ENCODE results near the gene GFOD1.

Gene GFOD1

DNA sequence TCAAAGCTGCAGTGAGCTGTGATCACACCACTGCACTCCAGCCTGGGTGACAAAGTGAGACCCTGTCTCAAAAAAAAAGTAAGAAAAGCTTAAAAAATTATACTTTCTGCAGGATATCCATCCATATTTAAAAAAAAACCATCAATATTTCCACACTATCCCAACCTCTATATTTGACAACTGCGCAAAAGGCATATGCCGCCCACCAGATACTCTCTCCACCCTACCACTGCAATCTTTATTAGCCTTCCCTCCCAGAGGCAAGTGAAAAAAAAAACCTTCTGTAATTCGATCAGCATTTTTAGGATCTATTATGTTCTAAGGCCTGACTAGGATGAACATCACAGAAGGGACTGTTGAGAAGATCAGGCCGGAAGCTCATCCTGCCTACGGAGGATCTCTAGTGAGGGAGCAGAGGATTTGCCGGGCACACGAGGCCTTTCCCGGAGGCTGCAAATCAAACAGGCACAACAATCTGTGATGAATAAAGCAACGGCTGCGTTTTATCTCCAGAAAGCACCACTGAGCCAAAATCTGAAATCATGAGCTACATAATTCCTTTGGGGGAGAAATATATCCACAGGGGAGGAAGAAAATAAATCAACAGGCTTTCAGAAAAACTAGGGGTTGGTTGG lies 65.9 kb downstream of the GFOD1 start:
- DNase-seq: no peak

DNA sequence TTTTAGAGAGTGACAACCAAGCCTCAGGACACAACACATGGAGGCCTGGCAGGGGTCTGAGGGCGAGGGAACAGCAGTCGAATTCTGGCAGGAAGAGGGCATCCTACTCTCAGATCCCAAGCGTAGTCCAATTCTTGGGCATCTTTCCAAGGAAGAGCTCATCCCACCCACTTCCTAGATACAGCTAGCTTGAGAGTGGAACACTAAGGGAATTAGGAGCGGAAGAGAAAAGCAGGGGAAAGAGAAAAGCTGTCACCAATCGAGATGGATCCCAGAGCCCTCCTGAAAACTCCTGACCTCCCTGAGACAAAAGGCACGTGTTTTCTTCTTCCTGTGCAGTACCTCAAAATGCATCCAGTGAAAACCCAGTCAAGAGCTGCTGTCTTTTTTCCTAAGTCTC lies 67.1 kb downstream of the GFOD1 start:
- DNase-seq: no peak

DNA sequence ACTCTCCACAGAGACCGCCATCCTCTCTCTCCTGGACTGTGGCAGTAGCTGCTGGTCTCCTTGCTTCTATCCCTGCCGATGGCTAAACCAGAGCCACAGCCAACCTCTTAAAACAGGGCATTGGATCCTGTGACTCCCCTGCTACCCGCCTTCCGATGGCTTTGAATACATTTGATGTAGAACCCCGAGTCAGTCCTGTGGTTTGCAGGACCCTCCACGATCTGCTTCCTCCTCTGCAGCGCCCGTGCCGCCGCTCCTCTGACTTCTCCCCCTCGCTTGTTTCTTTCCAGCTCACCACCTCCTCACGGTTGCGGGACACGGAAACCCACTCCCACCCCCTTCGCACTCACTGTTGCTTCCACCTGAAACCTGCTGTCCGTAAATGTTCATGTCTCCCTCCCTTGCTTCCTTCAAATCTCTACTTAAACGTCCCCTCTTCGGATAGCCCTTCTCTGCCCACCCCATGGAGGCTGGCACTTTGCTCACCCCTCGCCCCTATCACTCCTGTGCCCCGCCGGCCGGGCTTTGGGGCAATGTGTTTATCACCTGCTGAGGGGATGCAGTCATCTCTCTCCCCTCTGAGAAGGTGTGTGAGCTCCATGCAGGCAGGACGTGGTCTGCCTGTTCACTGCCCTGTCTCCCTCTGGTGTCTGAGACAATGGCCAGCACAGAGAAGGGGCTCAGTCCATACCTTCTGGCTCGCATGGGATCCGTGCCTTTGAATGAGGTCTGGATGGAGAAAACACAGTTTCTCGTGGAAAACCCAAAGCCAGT lies 67.8 kb downstream of the GFOD1 start:
- DNase-seq: no peak

DNA sequence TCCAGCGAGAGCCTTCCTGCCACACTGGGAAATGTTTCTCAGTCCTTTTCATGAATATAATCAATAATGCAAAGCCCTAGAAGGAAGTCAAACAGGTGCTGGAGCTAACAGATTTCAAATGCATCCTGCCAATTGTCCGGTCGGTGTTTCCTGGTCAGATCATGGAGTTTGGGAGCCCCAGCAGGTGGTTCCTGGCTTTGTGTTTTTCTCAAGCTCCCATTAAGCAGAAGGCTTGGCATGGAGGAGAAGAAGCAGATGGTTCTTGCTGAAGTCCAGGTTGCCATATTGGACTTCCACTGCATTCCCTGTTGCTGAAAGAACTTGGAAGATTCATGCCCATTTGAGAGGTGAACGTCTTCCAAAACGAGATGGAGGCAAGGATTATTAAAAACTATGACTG lies 68.6 kb downstream of the GFOD1 start:
- no peak for DNase-seq

DNA sequence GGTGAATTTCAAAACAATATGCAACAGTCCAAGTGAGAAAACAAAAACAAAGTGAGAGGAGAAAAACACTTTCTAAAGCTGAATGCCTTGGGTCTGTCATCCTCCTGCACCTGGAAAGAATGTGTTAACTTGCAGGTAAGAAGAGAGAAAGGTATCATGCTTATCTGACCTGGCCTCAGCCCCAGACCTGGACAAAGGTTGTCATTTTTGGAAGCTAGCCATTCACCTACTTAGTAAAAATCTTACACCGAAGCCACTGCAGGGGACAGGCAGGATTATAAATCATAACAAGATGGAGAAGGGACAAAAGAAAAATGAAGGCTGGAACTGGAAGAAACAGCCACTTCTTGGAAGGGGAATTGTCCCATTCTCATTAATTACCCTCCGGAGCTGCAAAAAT lies 69.4 kb downstream of the GFOD1 start:
- DNase-seq: no peak

DNA sequence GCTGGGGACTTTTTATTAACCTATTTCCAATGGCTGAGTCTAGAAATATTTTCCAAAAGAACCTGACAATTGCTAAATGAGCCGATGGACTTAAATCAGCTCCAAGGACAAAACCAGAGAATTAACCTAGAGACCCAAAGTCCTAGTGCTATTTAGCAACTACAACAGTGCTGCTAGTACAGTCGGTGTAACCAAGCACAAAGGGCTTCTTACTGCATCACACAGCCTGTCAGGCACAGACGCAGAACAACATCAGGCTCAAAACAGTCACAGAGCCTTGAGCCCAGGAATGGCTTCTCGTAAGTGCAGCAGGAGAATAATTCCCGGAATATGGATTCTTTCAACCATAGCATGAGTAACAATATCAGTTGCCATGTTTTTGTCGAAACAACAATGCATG lies 70.0 kb downstream of the GFOD1 start:
- DNase-seq: no peak

DNA sequence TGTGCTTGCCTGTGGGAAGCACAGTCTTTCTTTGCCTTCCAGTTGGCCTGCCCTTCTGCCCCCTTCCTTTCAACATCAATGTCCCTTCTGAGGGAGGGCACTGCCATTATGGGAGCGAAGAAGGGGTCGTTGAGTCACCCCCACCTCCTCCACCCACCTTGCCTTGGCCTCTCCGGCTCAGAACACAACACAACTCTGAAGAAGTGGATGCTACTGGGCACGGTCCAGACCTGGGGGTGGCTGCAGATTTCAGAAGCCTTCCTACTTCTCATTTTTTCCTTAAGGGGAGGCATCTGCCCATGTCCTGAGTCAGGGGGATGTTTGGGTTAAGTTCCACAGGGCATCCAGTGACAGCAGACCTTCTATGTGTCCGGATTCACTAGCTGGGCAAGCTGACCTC lies 72.1 kb downstream of the GFOD1 start:
- no peak for DNase-seq

DNA sequence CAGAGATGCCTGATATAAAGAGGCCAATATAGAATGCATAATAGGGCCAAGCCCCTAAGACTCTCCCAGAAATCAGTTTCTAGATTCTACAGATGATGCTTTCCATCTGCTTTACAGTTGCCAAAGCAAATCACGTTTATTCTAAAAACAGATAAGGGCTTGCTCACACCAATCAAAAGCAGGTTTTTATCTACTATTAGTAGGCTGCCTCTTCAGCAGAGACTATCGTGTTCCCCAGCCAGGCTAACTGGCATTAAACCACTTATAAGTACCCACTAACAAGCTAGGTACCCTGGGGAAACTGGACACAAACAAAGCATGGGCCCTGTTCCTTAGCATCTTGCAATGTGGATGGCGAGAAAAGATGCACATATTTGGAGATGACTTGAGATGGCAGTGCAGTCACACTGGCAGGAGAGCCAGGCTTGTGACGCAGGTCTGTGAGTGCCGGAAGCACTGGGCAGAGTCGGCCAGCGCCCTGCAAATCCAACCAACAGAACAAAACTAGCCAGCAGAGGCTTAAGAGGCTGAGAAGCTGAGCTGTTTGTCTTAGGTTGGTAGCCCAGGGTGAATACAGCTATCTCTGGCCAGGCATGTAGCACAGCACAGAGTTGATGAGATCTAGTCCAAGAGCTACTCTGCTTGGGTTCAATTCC lies 73.4 kb downstream of the GFOD1 start:
- DNase-seq: no peak

DNA sequence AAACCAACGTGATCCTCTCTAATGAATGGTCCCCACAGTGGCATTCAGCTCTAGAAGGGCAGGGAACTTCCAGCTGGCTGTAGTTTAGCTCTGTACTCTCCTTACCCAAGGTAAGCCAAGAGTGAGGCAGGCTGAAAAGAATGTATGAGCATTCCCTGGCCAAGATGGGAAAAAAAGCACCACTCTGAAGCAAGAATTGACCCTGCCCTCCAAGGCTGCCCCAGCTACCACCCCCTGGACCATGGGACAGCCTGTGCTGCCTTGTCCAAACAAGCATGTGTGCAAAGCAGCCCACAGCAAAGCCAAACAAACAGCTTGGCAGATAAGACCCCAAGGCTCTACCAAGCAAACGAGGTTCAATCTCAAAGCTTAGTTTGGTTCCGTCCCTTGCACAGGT lies 73.9 kb downstream of the GFOD1 start:
- DNase-seq: no peak

DNA sequence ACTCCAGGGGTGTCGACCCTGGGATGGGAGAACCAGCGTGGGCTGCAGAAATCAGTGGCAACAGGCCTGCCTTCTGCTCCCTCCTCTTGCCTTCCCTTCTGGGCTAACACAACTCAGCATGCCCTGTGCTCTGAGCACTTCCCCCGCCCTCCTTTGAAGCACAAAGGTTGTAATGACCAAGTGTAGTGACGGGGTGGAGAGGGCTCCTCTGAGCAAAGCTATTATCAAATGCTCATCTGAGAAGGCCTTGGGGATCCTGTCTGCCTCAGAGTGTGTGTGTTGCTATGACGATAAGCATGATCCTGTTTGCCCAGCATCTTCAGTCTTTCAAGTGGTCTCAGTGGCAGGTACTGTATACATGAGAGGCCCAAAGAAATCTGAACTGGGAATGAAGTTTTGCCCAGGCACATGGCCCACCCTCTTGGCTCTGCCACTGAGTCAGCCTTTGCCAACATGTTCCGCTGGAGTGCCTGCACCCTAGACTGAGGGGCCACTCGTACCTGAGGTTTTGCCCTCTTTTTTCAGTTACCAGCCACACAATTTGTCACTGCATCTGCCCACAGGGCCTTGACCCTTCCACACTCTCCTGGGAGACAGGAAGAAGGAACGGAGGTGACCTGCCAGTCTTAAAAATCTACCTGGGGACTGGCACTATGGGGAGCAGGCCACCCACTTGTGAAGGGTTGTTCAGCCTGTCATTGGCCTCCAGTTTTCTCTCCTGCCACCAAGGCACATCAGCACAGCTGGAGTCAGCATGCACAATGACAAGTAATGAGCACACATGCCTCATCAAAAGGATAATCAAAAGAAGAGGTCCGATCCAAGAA lies 74.5 kb downstream of the GFOD1 start:
- peak; percentile 77 for DNase-seq

DNA sequence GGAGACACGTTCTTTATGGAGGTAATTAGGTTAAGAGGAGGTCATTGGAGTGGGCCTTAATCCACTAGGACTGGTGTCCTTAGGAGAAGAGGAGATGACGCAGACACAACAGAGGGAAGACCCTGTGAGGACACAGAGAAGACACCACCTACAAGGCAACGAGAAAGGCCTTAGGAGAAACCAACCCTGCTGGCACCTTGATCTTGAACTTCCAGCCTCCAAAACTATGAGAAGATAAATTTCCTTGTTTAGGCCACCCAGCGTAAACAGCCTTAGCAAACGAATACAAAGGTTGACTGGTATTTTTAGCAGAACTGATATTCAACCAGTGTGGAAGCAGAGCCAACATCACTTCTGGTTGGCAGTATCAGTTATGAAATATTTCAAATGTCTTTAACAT lies 75.2 kb downstream of the GFOD1 start:
- no peak for DNase-seq

DNA sequence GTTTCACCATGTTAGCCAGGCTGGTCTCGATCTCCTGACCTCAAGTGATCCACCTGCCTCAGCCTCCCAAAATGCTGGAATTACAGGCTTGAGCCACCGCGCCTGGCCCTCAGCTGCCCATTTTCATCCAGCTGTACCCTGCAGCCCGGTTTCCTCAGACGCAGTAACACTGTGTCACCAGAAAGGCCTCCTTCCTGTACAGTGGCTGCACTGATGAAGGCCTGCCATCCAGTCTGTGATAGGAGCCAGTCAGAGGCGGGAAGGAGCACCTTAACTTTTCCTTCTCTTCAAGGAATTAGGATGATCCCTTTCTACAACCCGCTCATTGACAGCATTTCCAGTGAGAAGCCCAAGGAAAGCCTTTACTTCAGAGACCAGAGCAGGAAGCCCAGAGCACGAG lies 75.9 kb downstream of the GFOD1 start:
- no peak for DNase-seq

DNA sequence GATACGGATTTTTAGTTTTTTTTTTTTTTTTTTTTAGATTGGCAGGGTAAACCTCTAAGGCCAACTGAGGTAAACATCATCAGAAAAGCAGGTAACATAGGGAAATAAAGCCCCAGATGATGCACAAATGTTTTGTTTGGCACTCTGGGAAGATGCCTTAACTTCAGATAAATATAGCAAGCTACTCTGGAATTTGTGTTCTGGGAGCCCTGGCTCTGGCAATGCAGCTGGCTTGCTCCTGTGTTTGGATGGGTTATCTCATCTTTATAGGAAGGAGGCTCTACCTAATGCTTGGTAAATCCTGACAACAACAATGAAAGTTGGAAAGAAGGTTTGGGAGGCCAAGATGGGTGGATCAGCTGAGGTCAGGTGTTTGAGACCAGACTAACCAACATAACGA lies 77.4 kb downstream of the GFOD1 start:
- no peak for DNase-seq

DNA sequence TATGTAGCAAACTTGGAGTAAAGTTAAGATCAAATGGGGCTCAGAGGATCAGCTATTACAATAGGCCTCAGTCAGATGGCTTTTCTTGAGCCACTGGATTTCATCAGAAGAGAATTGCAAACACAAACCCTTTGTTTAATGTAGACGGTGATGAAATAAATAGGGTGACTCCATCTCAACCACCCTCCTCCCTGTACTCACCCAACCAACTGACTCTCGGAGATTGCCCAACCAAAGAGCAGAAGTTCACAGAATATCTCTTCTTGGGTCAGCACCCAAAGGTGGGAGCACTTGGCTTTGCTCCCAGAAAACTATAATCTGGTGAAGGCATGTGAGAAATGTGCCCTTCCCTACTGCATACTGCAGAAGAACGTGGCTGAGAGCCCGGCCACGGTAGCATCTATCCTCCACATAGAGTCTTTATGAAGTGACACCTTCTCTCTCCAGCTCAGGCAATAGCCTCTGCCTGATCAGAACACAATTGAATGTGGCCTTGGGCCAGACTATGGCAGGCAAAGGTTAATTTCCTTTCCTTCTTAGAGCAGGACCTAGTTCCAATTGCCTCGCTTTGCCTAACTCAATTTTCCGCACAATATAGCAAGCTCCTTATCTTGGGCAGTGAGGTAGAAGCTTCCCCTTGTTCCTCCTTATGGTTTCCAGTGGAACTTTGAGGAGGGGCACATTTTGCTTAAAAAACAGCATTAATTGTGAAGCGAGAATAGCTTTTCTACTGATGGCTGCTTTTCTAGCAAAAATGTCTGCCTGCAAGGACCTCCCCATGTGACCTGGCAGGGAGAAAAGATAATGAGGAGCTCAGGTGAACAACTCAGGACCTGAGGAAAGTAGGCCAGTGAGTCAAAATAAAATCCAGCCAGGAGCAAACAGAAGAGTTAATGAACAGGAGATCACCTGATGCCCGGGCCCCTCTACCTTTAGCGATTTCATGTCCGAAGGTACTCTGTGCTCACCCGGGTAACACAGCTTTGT lies 79.4 kb downstream of the GFOD1 start:
- no peak for DNase-seq

DNA sequence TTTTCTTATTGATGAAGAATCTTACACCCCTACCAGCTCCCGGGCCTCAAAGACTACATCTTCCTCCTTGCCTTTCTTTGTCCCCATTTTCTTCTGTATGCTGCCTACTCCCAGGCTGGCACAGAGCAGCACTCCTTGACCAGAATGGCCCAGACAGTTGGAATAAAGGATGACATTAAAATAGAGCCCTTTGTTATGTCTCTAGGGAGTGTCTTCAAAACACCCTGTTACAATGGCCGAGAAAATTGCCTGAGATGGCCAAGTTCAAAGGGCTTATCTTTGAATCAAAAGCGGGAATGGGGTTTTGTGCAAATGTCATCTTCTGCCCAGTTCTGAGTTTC lies 80.1 kb downstream of the GFOD1 start:
- DNase-seq: no peak

DNA sequence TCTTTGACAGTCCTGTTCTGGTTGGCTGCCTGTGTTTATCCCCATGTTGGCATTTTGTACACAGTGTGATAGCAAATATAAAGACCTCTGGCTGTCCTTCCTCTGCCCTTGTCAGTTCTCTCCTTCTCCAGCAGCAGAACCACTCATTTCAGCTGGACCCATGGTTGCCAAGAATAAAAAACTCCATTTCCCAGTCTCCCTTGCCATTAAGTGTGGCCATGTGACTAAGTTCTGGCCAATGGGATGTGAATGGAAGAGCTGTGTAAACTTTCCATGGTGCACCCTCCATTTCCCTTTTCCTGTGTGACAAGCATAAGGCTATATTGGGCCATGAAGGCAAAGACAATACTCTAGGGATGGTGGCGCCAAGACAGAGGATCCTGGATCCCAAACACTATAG lies 80.6 kb downstream of the GFOD1 start:
- DNase-seq: no peak

DNA sequence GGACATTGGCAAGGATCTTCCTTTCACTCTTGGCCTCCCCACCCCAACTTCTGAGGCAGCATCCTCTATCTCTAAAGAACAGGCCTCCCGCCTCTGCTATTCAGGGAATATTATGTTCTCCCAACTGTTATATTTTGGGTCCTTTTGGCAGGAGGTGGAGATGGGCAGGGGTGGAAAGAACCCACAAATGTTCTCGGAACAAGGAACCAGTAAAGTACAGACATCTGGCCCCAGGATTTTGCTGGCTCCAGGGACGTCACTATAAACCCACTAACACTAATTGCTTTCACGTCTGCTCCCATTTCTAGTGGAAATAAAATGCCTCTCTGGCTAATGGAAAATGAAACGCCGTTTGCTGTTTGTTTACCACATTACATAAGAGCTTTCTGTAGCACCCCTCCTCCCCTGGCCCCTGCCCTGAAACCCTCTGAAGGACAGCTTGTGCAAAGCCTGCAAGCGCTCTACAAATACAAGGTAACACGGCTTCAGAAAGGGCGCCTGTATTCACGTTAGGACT lies 81.4 kb downstream of the GFOD1 start:
- DNase-seq: no peak

DNA sequence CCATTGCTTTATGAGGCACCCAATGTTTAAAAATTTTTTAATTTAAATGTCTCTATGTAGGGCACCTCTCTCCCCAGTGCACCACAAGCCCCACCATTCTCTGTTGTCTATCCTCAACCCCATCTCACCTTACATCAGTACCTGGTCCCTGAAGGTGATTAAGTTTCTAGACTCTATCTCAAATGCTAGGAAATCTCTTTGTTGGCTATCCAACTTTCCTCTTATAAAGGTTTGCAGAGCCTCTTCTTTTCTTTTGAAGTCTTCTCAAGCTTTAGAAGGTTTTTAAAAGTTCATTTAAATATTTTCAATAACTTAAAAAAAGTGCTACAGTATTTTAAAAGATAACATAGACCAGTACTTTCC lies 82.5 kb downstream of the GFOD1 start:
- DNase-seq: no peak

DNA sequence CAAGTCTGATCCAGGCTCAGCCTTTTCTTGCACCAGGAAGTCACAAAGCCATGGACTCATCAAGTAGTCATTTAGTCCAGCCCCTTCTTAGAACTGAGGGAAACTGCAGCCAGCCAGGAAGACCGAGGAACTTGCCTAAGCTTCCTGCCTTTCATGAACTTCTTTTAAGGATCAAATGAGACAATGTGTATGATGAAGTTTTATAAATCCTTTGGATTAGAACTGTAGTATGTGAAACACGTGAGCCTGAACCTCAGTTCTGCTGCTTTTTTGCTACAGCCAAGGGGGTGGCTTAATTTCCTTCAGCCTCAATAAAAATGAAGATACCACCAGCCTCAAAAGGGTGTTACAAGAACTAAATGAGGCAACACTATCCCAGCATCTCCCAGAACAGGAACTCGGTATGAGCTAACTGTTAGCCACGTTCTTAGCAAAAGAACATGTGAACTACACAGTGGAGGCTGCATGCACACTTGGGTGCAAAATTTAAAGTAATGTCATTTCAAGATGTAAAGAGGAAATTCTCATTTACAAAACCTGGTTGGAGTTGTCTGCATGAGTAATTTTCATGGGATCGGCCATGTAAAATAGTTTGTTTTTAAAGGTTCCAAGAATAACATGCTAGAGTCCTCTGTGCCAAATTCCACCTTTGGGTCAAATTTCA lies 83.0 kb downstream of the GFOD1 start:
- DNase-seq: no peak

DNA sequence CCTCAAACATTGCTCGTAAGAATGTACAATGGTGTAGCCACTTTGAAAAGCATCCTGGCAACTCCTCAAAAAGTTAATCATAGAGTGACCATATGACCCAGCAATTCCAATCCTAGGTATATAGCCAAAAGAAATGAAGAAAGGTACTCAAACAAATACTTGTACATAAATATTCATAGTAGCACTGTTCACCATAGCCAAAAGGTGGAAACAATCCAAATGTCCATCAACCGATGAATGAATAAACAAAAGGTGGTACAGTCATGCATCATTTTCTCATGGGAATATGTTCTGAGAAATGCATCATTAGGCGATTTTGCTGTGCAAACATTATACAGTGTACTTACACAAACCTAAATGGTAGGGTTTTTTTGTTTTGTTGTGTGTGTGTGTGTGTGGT lies 84.7 kb downstream of the GFOD1 start:
- DNase-seq: no peak

DNA sequence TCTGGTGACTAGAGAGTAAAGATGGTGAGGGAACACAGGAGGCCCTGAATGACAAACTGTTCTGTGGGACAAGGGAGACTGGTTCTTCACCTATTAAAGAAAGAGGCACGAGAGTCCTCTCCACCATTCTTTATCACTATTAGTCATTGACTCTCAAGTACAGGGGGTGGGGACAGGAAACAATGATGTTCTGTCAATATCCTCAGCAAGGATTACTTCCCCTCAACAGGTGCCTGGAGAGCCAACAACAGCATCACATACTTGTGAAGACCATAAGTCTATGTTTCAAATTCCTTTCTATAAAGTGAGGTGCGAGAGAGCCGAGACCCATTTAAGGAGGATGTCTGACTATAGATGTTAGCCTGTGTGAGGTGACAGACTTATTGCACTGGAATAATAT lies 86.6 kb downstream of the GFOD1 start:
- DNase-seq: no peak

Data from DMS79 treated with DMSO at 0.1 percent for 48 hours (cell line).